Activated CD8-positive, alpha-beta memory T cell treated with anti-CD3 and anti-CD28 coated beads, Interleukin-2, amount 10 ng/mL, durations not matched to agents 7 days and 5 days (primary cell): Measurements from ENCODE around the gene SLC10A7. TPM values are rescaled to one million over a fixed set of nuclear protein-coding genes. Genes with fewer than 3 reads are reported as not detected.

Experiments
- ATAC-seq: fragments of 150-1000 bp; cut with Tn5 transposase; one replicate; pipeline ENCODE4 v1.10.0; 2021; ENCODE audit warnings: moderate library complexity
- CTCF ChIA-PET: fragments of 350-600 bp; sonication (Branson Sonifier 250); formaldehyde crosslinking; loops from one replicate; lab custom pipeline; 2021; ENCODE audit warnings: antibody characterized with exemption; lab: Charles Lee
- DNase-seq: peaks from one replicate; pipeline ENCODE4 v3.0.0-alpha.2; 2020
- H3K27ac Mint-ChIP-seq: one replicate; pipeline ENCODE4 v1.8.0; 2021; ENCODE audit warnings: mild to moderate bottlenecking, mixed read lengths
- H3K27me3 Mint-ChIP-seq: one replicate; pipeline ENCODE4 v1.8.0; 2021; ENCODE audit warnings: mixed read lengths
- H3K36me3 Mint-ChIP-seq: one replicate; pipeline ENCODE4 v1.8.0; 2021; ENCODE audit warnings: mild to moderate bottlenecking, mixed read lengths
- H3K4me1 Mint-ChIP-seq: one replicate; pipeline ENCODE4 v1.8.0; 2021; ENCODE audit warnings: mixed read lengths
- H3K4me3 Mint-ChIP-seq: one replicate; pipeline ENCODE4 v1.8.0; 2021; ENCODE audit warnings: mild to moderate bottlenecking, moderate library complexity, mixed read lengths
- H3K9me3 Mint-ChIP-seq: one replicate; pipeline ENCODE4 v1.8.0; 2022; ENCODE audit warnings: low read depth, mixed read lengths
- total RNA-seq, 2 experiments: library from RNA; stranded (reverse); gene quantifications; one replicate each; pipeline ENCODE4 v1.2.3, GENCODE V29; 2021

The SLC10A7 gene
- total RNA-seq, 2 experiments from 2014 or later, result 21.4 to 23.9 TPM

- Mint-ChIP-seq H3K27me3 (no peaks in the 10 kb centered on the region), H3K36me3 (no peaks in the 10 kb centered on the region), H3K4me3 (no peak overlapping the region), H3K27ac (no peak overlapping the region), H3K4me1 (no peaks in the 10 kb centered on the region), H3K9me3 (no peaks in the 10 kb centered on the region)
- DNase-seq (no peak), ATAC-seq (no peak)
- CTCF ChIA-PET, result no interaction called here
These were observed 191.3 kb downstream of the SLC10A7 start for GRCh38 chr4:146330392-146330791.

- no peak for ATAC-seq
- Mint-ChIP-seq H3K27me3 (no peaks in the 10 kb centered on the region), H3K9me3 (no peaks in the 10 kb centered on the region), H3K4me3 (no peak overlapping the region), H3K27ac (no peak overlapping the region), H3K4me1 (no peaks in the 10 kb centered on the region), H3K36me3 (peaks cover 5% of the 10 kb centered on the region)
- no peak for DNase-seq
- CTCF ChIA-PET, result interaction anchor here (1.0 kb wide), 1 partner anchor 14 kb away, joined by 4 read pairs; no protein-coding TSS in a partner anchor
These were observed 192.6 kb downstream of the SLC10A7 start for GRCh38 chr4:146329050-146329716.

GRCh38 chr4:146327859-146328650, 193.7 kb downstream of the SLC10A7 start:
- Mint-ChIP-seq H3K27me3 (no peaks in the 10 kb centered on the region), H3K27ac (no peak overlapping the region), H3K36me3 (peaks cover 6% of the 10 kb centered on the region), H3K9me3 (no peaks in the 10 kb centered on the region), H3K4me3 (no peak overlapping the region), H3K4me1 (no peaks in the 10 kb centered on the region)
- CTCF ChIA-PET, result no interaction called here
- ATAC-seq (no peak), DNase-seq (no peak)

- CTCF ChIA-PET, result no interaction called here
These were observed 202.8 kb downstream of the SLC10A7 start for GRCh38 chr4:146318894-146319293.

GRCh38 chr4:146317783-146318182, 204.0 kb downstream of the SLC10A7 start:
- CTCF ChIA-PET, result no interaction called here
- Mint-ChIP-seq H3K4me1 (no peaks in the 10 kb centered on the region), H3K27me3 (no peaks in the 10 kb centered on the region), H3K27ac (no peak overlapping the region), H3K36me3 (peaks cover 3% of the 10 kb centered on the region), H3K9me3 (peaks cover 2% of the 10 kb centered on the region), H3K4me3 (no peak overlapping the region)
- ATAC-seq, result no peak
- DNase-seq, result no peak

More at GRCh38 chr4:146318894-146319293, 202.8 kb downstream of the SLC10A7 start:
- ATAC-seq (no peak), DNase-seq (no peak)
- peaks cover 4% of the 10 kb centered on the region for H3K36me3 Mint-ChIP-seq
- H3K9me3 Mint-ChIP-seq, result peaks cover 2% of the 10 kb centered on the region
- no peaks in the 10 kb centered on the region for H3K4me1 Mint-ChIP-seq
- no peak overlapping the region for H3K4me3 Mint-ChIP-seq
- no peaks in the 10 kb centered on the region for H3K27me3 Mint-ChIP-seq
- no peak overlapping the region for H3K27ac Mint-ChIP-seq

- no peak for ATAC-seq
- no peak for DNase-seq
- Mint-ChIP-seq H3K36me3 (no peaks in the 10 kb centered on the region), H3K27me3 (no peaks in the 10 kb centered on the region), H3K4me1 (no peaks in the 10 kb centered on the region), H3K9me3 (no peaks in the 10 kb centered on the region), H3K27ac (no peak overlapping the region), H3K4me3 (no peak overlapping the region)
- CTCF ChIA-PET, result no interaction called here
These were observed 206.6 kb downstream of the SLC10A7 start for GRCh38 chr4:146315184-146315583.

GRCh38 chr4:146311238-146311970, 210.3 kb downstream of the SLC10A7 start:
- CTCF ChIA-PET, result no interaction called here
- Mint-ChIP-seq H3K27me3 (no peaks in the 10 kb centered on the region), H3K4me3 (no peak overlapping the region), H3K4me1 (no peaks in the 10 kb centered on the region), H3K36me3 (no peaks in the 10 kb centered on the region), H3K27ac (no peak overlapping the region), H3K9me3 (no peaks in the 10 kb centered on the region)
- DNase-seq, result no peak
- ATAC-seq, result no peak

GRCh38 chr4:146310319-146311021, 211.3 kb downstream of the SLC10A7 start:
- Mint-ChIP-seq H3K4me1 (no peaks in the 10 kb centered on the region), H3K9me3 (no peaks in the 10 kb centered on the region), H3K27me3 (no peaks in the 10 kb centered on the region), H3K27ac (no peak overlapping the region), H3K4me3 (no peak overlapping the region), H3K36me3 (no peaks in the 10 kb centered on the region)
- CTCF ChIA-PET, result no interaction called here
- no peak for DNase-seq
- no peak for ATAC-seq

GRCh38 chr4:146308951-146309350, 212.8 kb downstream of the SLC10A7 start:
- no peaks in the 10 kb centered on the region for H3K9me3 Mint-ChIP-seq
- no peak overlapping the region for H3K4me3 Mint-ChIP-seq
- H3K27ac Mint-ChIP-seq, result no peak overlapping the region
- no peaks in the 10 kb centered on the region for H3K4me1 Mint-ChIP-seq
- ATAC-seq (no peak), DNase-seq (no peak)
- H3K27me3 Mint-ChIP-seq, result no peaks in the 10 kb centered on the region
- peaks cover 5% of the 10 kb centered on the region for H3K36me3 Mint-ChIP-seq
- CTCF ChIA-PET, result no interaction called here

- no peaks in the 10 kb centered on the region for H3K9me3 Mint-ChIP-seq
- no peak overlapping the region for H3K4me3 Mint-ChIP-seq
- no peak overlapping the region for H3K27ac Mint-ChIP-seq
- H3K36me3 Mint-ChIP-seq, result peaks cover 5% of the 10 kb centered on the region
- ATAC-seq, result no peak
- no peaks in the 10 kb centered on the region for H3K4me1 Mint-ChIP-seq
- no peaks in the 10 kb centered on the region for H3K27me3 Mint-ChIP-seq
- no peak for DNase-seq
- CTCF ChIA-PET, result interaction anchor here (1.1 kb wide), 1 partner anchor 21 kb away, joined by 3 read pairs; no protein-coding TSS in a partner anchor
These were observed 218.9 kb downstream of the SLC10A7 start for GRCh38 chr4:146302822-146303221.

- no peak overlapping the region for H3K4me3 Mint-ChIP-seq
- no peaks in the 10 kb centered on the region for H3K9me3 Mint-ChIP-seq
- no peak overlapping the region for H3K27ac Mint-ChIP-seq
- ATAC-seq, result no peak
- H3K27me3 Mint-ChIP-seq, result no peaks in the 10 kb centered on the region
- peaks cover 3% of the 10 kb centered on the region for H3K36me3 Mint-ChIP-seq
- no peaks in the 10 kb centered on the region for H3K4me1 Mint-ChIP-seq
- DNase-seq, result no peak
- CTCF ChIA-PET, result no interaction called here
These were observed 222.1 kb downstream of the SLC10A7 start for GRCh38 chr4:146299607-146300006.

- Mint-ChIP-seq H3K27ac (no peak overlapping the region), H3K4me3 (no peak overlapping the region), H3K9me3 (no peaks in the 10 kb centered on the region), H3K4me1 (no peaks in the 10 kb centered on the region), H3K36me3 (peaks cover 12% of the 10 kb centered on the region), H3K27me3 (no peaks in the 10 kb centered on the region)
- ATAC-seq (no peak), DNase-seq (no peak)
- CTCF ChIA-PET, result no interaction called here
These were observed 227.0 kb downstream of the SLC10A7 start for GRCh38 chr4:146294776-146295175.

GRCh38 chr4:146292508-146292907, 229.2 kb downstream of the SLC10A7 start:
- H3K4me3 Mint-ChIP-seq, result no peak overlapping the region
- H3K36me3 Mint-ChIP-seq, result peaks cover 12% of the 10 kb centered on the region
- H3K4me1 Mint-ChIP-seq, result no peaks in the 10 kb centered on the region
- CTCF ChIA-PET, result no interaction called here
- no peak for DNase-seq
- no peak overlapping the region for H3K27ac Mint-ChIP-seq
- no peaks in the 10 kb centered on the region for H3K9me3 Mint-ChIP-seq
- no peaks in the 10 kb centered on the region for H3K27me3 Mint-ChIP-seq
- no peak for ATAC-seq
